ENCODE data around the gene ICE2. TPM values are rescaled to one million over a fixed set of nuclear protein-coding genes. Genes with fewer than 3 reads are reported as not detected.

Gene ICE2
- total RNA-seq, 1 donor from 2014 or later = 26.5 TPM

DNA sequence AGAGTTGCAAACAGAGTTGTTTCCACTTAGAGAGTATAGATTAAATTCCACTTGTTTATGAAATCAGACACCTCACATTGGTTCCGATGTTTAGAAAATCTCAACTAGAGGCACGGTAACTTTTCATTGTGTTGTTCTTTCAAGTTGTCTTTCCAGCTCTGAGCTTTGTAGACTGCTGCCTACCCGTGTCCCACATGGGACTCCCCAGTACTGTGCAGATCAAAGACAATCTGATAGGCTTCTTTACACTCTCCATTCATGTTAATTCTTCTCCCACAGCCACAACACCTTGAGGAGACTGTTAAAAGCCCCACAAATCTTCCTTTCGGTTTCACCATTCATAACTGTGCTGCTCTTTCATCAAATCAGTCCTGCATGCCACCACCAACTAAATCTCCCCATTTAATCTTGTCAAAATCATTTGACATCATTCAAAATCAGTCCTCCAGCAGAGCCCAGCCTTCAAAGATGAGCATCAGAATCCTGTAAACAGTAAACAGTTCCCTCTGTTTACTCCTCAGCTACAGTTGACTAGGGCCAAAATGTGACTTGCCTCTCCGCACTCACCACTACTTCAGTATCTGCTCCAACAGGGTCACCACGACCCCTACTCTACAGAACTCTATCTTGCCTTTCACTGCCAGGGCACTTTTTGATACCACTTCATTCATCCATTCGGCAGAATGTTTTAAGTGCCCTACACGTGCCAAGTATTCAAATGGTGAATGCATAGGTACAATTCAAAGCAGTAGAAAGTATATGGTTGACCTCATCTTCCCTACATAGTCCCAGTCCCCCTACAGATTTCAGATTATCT lies 89.5 kb downstream of the ICE2 start:
- no peak for DNase-seq (ENCODE audit: low read depth)
- TF ChIP-seq EZH2 (IDR thresholded peaks at IDR 0.05; ENCODE audit: insufficient read depth, low read length) = no peak
- TF ChIP-seq, protein P1, sequence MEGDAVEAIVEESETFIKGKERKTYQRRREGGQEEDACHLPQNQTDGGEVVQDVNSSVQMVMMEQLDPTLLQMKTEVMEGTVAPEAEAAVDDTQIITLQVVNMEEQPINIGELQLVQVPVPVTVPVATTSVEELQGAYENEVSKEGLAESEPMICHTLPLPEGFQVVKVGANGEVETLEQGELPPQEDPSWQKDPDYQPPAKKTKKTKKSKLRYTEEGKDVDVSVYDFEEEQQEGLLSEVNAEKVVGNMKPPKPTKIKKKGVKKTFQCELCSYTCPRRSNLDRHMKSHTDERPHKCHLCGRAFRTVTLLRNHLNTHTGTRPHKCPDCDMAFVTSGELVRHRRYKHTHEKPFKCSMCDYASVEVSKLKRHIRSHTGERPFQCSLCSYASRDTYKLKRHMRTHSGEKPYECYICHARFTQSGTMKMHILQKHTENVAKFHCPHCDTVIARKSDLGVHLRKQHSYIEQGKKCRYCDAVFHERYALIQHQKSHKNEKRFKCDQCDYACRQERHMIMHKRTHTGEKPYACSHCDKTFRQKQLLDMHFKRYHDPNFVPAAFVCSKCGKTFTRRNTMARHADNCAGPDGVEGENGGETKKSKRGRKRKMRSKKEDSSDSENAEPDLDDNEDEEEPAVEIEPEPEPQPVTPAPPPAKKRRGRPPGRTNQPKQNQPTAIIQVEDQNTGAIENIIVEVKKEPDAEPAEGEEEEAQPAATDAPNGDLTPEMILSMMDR (IDR thresholded peaks at IDR 0.05; ENCODE audit: insufficient read depth, low read depth, low read length) = no peak
- Histone ChIP-seq H3K4me2 (ENCODE audit: low read length) (peak overlapping the region; percentile 91), H3K9me3 (ENCODE audit: insufficient read depth, low read depth, low read length) (no peaks in the 10 kb centered on the region), H4K20me1 (ENCODE audit: insufficient read depth, low read length) (peaks cover 93% of the 10 kb centered on the region), H3K4me1 (ENCODE audit: insufficient read depth, low read length) (peaks cover 67% of the 10 kb centered on the region), H3K27me3 (ENCODE audit: insufficient read depth, low read length) (no peaks in the 10 kb centered on the region), H3K9ac (ENCODE audit: low read length) (peak overlapping the region; percentile 99), H3K79me2 (ENCODE audit: insufficient read depth, low read length) (peaks cover 100% of the 10 kb centered on the region), H3K27ac (ENCODE audit: low read depth, low read length) (peak overlapping the region; percentile 98), H2AFZ (ENCODE audit: low read depth, low read length) (no peak overlapping the region), H3K4me3 (ENCODE audit: insufficient read depth, low read depth, low read length) (peak overlapping the region; percentile 97), H3K36me3 (ENCODE audit: insufficient read depth, low read length) (peaks cover 48% of the 10 kb centered on the region)
- no peak for FAIRE-seq
- Mint-ChIP-seq H3K4me3 (ENCODE audit: unreplicated experiment) (peak overlapping the region; percentile 76), H3K27me3 (ENCODE audit: low read depth, unreplicated experiment) (no peaks in the 10 kb centered on the region), H3K9me3 (ENCODE audit: unreplicated experiment) (no peaks in the 10 kb centered on the region), H3K27ac (ENCODE audit: unreplicated experiment) (peak overlapping the region; percentile 70), H3K4me1 (ENCODE audit: low read depth, unreplicated experiment) (peaks cover 62% of the 10 kb centered on the region), H3K36me3 (ENCODE audit: low read depth, unreplicated experiment) (peaks cover 2% of the 10 kb centered on the region)

DNA sequence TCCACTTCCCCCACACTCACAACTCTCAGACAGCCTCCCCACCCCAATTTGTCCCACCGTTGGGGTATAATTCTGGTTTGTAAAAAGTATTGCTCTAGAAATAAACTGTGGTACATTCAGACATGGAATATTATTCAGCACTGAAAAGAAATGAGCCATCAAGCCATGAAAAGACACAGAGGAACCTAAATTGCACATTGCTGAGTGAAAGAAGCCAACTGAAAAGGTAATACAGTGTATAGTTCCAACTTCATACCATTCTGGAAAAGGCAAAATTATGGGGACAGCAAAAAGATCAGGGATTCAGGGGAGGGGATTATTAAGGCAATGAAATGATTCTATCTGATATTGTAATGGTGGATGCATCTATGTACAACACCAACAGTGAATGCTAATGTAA lies 91.6 kb downstream of the ICE2 start:
- H3K27me3 ChIP-seq (ENCODE audit: insufficient read depth, low read length) = no peaks in the 10 kb centered on the region
- no peak overlapping the region for H2AFZ ChIP-seq (ENCODE audit: low read depth, low read length)
- peak overlapping the region; percentile 24 for H3K27ac ChIP-seq (ENCODE audit: low read depth, low read length)
- Mint-ChIP-seq H3K27me3 (ENCODE audit: low read depth, unreplicated experiment) (no peaks in the 10 kb centered on the region), H3K27ac (ENCODE audit: unreplicated experiment) (peak overlapping the region; percentile 60), H3K9me3 (ENCODE audit: unreplicated experiment) (no peaks in the 10 kb centered on the region), H3K36me3 (ENCODE audit: low read depth, unreplicated experiment) (peaks cover 4% of the 10 kb centered on the region), H3K4me1 (ENCODE audit: low read depth, unreplicated experiment) (peaks cover 62% of the 10 kb centered on the region), H3K4me3 (ENCODE audit: unreplicated experiment) (peak overlapping the region; percentile 43)
- no peak for TF ChIP-seq EZH2 (IDR thresholded peaks at IDR 0.05; ENCODE audit: insufficient read depth, low read length)
- TF ChIP-seq, protein P1 (IDR thresholded peaks at IDR 0.05; ENCODE audit: insufficient read depth, low read depth, low read length) = no peak
- H3K4me3 ChIP-seq (ENCODE audit: insufficient read depth, low read depth, low read length) = peak overlapping the region; percentile 11
- DNase-seq (ENCODE audit: low read depth) (no peak), FAIRE-seq (no peak)
- H4K20me1 ChIP-seq (ENCODE audit: insufficient read depth, low read length) = peaks cover 93% of the 10 kb centered on the region
- H3K4me2 ChIP-seq (ENCODE audit: low read length) = peak overlapping the region; percentile 55
- peak overlapping the region; percentile 29 for H3K9ac ChIP-seq (ENCODE audit: low read length)
- H3K36me3 ChIP-seq (ENCODE audit: insufficient read depth, low read length) = peaks cover 64% of the 10 kb centered on the region
- no peaks in the 10 kb centered on the region for H3K9me3 ChIP-seq (ENCODE audit: insufficient read depth, low read depth, low read length)
- H3K4me1 ChIP-seq (ENCODE audit: insufficient read depth, low read length) = peaks cover 73% of the 10 kb centered on the region
- peaks cover 100% of the 10 kb centered on the region for H3K79me2 ChIP-seq (ENCODE audit: insufficient read depth, low read length)

GRCh38 chr15:60386615-60387014 lies 92.3 kb downstream of the ICE2 start:
- no peaks in the 10 kb centered on the region for H3K9me3 ChIP-seq (ENCODE audit: insufficient read depth, low read depth, low read length)
- H3K27ac ChIP-seq (ENCODE audit: low read depth, low read length) = peak overlapping the region; percentile 24
- H3K9me3 Mint-ChIP-seq (ENCODE audit: unreplicated experiment) = no peaks in the 10 kb centered on the region
- H3K36me3 ChIP-seq (ENCODE audit: insufficient read depth, low read length) = peaks cover 65% of the 10 kb centered on the region
- H3K4me1 ChIP-seq (ENCODE audit: insufficient read depth, low read length) = peaks cover 72% of the 10 kb centered on the region
- H3K9ac ChIP-seq (ENCODE audit: low read length) = peak overlapping the region; percentile 29
- H3K4me1 Mint-ChIP-seq (ENCODE audit: low read depth, unreplicated experiment) = peaks cover 60% of the 10 kb centered on the region
- H3K36me3 Mint-ChIP-seq (ENCODE audit: low read depth, unreplicated experiment) = peaks cover 5% of the 10 kb centered on the region
- H3K4me2 ChIP-seq (ENCODE audit: low read length) = peak overlapping the region; percentile 55
- FAIRE-seq = no peak
- no peak for DNase-seq (ENCODE audit: low read depth)
- H3K27me3 ChIP-seq (ENCODE audit: insufficient read depth, low read length) = no peaks in the 10 kb centered on the region
- peaks cover 96% of the 10 kb centered on the region for H4K20me1 ChIP-seq (ENCODE audit: insufficient read depth, low read length)
- H2AFZ ChIP-seq (ENCODE audit: low read depth, low read length) = no peak overlapping the region
- peaks cover 100% of the 10 kb centered on the region for H3K79me2 ChIP-seq (ENCODE audit: insufficient read depth, low read length)
- H3K4me3 Mint-ChIP-seq (ENCODE audit: unreplicated experiment) = peak overlapping the region; percentile 21
- H3K4me3 ChIP-seq (ENCODE audit: insufficient read depth, low read depth, low read length) = peak overlapping the region; percentile 2
- H3K27me3 Mint-ChIP-seq (ENCODE audit: low read depth, unreplicated experiment) = no peaks in the 10 kb centered on the region
- H3K27ac Mint-ChIP-seq (ENCODE audit: unreplicated experiment) = peak overlapping the region; percentile 20
- TF ChIP-seq EZH2 (IDR thresholded peaks at IDR 0.05; ENCODE audit: insufficient read depth, low read length) = no peak
- TF ChIP-seq, protein P1 (IDR thresholded peaks at IDR 0.05; ENCODE audit: insufficient read depth, low read depth, low read length) = no peak

Data from astrocyte (in vitro differentiated cells and primary cell).